Choroid plexus epithelial cell (primary cell): ENCODE measurements around the gene MGAT5B.

Experiments
- DNase-seq: peaks from one replicate; pipeline ENCODE4 v3.0.0-alpha.2; 2010; ENCODE audit warnings: low read depth
- H3K4me3 ChIP-seq: 2 replicates; pipeline ENCODE4 v1.5.1; 2011; ENCODE audit warnings: low read depth, mild to moderate bottlenecking, control low read depth, low read length, moderate library complexity
- CTCF ChIP-seq: conservative IDR thresholded peaks from 2 replicates; pipeline ENCODE4 v1.5.1; 2011; ENCODE audit warnings: low read depth, mild to moderate bottlenecking, control low read depth, inconsistent platforms, low read length, moderate library complexity

The MGAT5B gene

GRCh38 chr17:76879254-76879653 is 11.1 kb downstream of the MGAT5B start:
- H3K4me3 ChIP-seq: no peak overlapping the region
- no peak for TF ChIP-seq CTCF
- no peak for DNase-seq

GRCh38 chr17:76879691-76880090 is 11.5 kb downstream of the MGAT5B start:
- no peak for TF ChIP-seq CTCF
- no peak for DNase-seq
- H3K4me3 ChIP-seq: no peak overlapping the region

DNA sequence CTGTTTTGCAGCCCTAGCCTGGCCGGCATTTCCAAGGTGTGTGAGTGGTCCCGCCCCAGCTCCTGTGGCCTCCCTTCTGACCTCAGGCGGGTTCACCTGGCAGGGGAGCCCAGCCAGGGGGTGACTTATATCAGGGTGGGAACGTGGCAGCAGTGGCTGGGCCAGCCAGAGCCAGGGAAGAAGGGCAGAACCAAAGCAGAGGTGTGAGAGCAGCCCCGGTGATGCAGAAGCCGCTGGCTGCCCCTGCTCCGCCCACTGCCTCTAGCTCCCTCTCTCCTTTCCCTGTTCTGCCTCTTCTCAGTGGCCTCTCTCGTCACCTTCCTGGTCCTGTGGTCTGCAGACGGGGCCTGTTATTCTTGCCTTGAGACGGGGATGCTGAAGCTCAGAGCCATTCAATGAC is 12.1 kb downstream of the MGAT5B start:
- TF ChIP-seq CTCF: no peak
- DNase-seq: no peak
- no peak overlapping the region for H3K4me3 ChIP-seq

- H3K4me3 ChIP-seq: no peak overlapping the region
- no peak for TF ChIP-seq CTCF
- no peak for DNase-seq
Measured at GRCh38 chr17:76880971-76881370, 12.8 kb downstream of the MGAT5B start.

DNA sequence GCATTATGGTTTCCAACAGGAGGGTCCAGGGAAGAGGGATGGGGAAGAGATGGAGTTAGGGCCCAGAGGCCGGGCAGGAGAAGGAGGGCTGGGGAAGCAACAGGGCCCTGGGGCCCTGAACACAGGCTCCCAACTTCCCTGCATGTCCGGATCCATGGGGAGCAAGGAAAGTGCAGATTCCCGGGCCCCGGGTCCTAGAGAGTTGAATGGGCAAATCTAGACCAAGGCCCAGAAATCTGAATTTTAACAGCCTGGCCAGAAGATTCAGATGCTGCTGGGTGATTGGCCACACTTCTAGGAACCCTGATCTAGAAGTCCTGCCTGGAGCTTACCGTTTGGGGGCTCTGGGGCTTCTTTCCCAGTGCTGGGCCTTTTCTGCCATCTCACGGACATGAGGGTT is 13.2 kb downstream of the MGAT5B start:
- no peak for TF ChIP-seq CTCF
- H3K4me3 ChIP-seq: no peak overlapping the region
- no peak for DNase-seq

DNA sequence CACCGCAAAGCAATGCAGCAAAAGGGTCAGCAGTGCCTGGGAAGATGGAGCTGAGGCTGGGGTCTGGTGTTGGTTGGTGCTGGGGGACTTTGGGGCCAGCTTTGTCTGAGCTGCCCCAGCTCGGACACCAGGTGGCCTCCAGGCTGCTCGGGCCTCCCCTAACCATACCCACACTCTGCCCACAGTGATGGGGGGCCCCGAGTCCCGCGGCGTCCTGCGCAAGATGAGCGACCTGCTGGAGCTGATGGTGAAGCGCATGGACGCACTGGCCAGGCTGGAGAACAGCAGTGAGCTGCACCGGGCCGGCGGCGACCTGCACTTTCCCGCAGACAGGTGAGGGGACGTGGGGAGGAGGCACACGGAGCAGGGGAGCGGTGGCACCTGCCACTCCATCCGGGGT is 13.8 kb downstream of the MGAT5B start:
- TF ChIP-seq CTCF: no peak
- no peak overlapping the region for H3K4me3 ChIP-seq
- no peak for DNase-seq

DNA sequence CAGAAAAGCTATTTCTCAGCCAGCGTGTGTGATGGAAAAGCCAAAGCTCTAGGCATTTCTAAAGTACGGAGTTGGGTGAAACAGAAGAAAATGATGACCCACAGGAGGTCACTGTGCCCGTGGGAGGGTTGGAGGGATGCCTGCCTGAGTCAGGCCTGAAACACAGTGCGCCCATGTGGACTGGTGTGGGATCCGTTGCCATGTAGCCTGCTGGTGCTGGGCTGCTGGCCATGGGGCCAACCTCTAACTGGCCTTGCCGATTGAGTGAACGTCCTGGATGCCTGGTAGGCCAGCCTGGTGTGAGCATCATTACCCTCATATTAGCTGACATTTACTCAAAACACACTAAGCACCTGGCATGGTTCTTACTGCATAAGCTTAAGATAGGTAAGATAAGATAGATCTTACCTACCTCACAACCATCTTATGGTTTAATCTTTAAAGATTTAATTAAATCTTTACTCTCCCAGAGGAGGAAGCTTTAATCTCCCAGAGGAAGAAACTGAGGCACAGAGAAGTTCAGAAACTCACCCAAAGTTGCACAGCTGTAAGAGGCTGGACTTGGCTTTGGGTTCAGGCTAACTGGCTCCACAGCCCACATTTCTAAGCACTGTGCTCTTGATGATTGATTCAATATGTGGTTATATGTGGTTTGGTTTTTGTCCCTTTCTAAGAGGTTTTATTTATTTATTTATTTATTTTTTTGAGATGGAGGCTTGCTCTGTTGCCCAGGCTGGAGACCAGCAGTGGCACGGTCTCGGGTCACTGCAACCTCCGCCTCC is 15.7 kb downstream of the MGAT5B start:
- no peak for DNase-seq
- H3K4me3 ChIP-seq: no peak overlapping the region
- no peak for TF ChIP-seq CTCF
